HG02870 (cell line): ENCODE data around the gene MEG3.

ENCODE experiments used
- ATAC-seq: cut with Tn5 transposase; IDR thresholded peaks from one replicate; pipeline ENCODE4 v1.9.1; 2021; ENCODE audit warnings: mild to moderate bottlenecking, moderate library complexity; ENCODE audit not compliant: unreplicated experiment

Gene MEG3

GRCh38 chr14:100879194-100879593 is 53.3 kb downstream of the MEG3 start:
- no peak for ATAC-seq

- no peak for ATAC-seq
Observed at GRCh38 chr14:100879782-100880181, 53.9 kb downstream of the MEG3 start.

- ATAC-seq, result no peak
Observed at GRCh38 chr14:100880271-100881101, 54.6 kb downstream of the MEG3 start.

DNA sequence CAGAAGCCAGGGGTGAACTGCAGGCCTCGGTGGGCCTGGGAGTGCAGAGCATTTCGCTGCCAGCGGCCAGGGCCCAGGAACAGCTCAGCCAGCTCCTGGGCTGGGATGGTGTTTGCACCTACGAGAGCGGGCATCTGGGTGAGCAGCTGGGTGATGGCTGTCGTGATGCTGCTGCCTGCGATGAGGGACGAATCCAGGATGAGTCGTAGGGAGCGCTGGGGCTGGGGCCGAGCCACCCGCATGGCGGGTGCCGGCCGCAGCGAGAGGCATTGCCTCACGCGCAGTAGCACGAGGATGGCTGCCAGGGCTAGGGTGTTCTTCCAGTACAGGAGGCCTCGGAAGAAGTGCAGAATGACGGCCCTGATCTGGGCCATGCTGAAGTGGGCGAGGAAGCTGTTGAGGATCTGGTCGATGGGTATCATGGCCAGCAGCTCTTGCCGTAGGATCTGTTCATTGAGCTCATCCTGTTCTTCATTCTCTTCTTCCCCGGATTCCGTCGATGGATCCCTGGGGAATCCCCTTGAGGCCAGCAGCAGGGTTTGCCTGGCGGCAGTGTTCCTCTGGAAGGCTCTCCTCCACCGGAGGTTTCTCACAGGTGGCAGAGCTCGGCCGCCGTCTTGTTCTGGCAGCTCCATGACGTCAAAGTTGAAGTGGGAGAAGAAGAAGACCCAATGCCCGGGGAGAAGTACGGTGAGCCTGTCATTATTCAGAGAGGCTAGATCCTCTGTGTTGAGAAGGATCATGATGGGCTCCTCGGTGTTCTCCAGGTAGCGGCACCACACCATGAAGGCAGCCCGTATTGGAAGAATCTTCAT is 55.5 kb downstream of the MEG3 start:
- ATAC-seq, result no peak

GRCh38 chr14:100882026-100882967 is 56.4 kb downstream of the MEG3 start:
- ATAC-seq, result no peak

GRCh38 chr14:100882991-100883788 is 57.3 kb downstream of the MEG3 start:
- no peak for ATAC-seq

DNA sequence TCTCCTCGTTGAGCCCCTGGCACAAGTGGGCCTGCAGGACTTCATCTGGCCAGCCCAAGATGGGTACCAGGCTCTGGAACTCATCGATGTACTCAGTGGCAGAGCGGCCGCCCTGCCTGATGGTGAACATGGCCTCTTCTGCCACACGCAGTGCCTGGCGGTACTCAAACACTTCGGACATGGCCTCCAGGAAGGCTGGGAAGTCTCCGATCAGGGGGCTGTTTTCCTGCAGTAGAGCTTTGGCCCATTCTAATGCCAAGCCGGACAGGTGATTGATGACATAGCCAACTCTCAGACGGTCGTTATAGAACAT is 57.8 kb downstream of the MEG3 start:
- ATAC-seq, result no peak

GRCh38 chr14:100884456-100884855 is 58.5 kb downstream of the MEG3 start:
- ATAC-seq, result no peak

DNA sequence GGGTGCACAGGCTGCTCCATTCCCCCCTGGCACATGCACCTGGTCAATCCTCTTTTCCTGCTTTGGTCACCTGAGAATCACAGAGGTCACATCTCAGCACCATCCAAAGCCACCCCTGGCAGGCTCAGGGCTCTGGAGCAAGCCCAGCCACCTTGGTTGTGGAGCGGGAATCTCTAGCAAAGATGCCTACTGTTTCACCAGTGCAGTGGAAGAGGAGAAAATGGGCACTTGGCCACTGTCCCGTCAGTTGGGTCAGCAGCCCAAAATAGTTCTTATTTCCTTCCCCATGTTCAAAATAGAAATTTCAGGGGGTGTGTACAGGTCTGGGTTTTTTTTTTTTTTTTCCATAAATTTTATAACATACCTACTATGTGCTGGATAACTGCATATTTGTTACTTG is 59.3 kb downstream of the MEG3 start:
- no peak for ATAC-seq

DNA sequence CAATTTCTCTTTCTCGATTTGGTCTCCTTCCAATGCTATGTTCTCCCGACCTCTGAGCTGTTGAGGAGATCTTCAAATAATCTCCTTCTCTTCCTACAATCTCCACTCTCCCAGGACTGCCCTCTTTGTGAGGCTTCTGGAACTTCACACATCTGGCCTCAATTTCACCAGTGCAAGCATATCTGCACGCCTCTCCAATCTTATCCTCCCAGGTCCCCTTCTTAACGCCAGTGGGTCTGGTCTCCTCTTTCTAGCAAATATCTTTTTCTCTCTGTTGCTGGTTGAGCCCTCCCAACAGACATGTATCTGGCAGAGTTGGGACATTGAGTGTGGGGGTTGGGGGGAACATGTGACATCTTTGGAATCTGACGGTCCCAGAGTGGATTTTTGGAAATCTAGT is 59.7 kb downstream of the MEG3 start:
- no peak for ATAC-seq

DNA sequence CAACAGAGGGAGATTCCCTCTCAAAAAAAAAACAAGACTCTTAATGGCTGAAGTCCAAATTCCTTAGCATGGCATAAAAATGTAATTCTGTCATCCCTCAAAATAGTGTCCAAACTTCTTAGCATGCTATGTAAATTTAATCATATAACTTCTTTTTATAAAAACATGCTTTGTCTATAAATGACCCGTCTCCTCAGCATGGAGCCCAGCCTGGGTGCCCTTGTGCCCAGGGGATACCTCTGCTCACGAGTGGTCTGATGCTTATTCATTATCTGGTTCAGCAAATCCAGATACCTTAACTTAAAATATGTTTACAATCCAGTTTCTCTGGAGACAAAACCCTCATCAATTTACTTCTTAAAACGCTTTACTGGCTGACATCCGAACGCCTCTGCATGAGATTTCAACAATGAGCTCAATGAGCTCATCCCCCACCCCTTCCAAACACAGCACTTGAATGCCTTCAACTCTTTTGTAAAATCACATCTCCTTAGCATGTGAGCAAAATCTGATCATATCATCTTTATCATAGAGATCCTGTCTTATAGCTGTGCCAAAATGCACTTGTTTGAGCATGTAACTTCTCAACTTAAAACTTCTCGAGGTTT is 61.9 kb downstream of the MEG3 start:
- ATAC-seq, result no peak

GRCh38 chr14:100888789-100889315 is 62.9 kb downstream of the MEG3 start:
- ATAC-seq, result no peak

- ATAC-seq, result no peak
Observed at GRCh38 chr14:100889641-100890040, 63.7 kb downstream of the MEG3 start.

- ATAC-seq, result no peak
Observed at GRCh38 chr14:100890061-100890850, 64.3 kb downstream of the MEG3 start.

DNA sequence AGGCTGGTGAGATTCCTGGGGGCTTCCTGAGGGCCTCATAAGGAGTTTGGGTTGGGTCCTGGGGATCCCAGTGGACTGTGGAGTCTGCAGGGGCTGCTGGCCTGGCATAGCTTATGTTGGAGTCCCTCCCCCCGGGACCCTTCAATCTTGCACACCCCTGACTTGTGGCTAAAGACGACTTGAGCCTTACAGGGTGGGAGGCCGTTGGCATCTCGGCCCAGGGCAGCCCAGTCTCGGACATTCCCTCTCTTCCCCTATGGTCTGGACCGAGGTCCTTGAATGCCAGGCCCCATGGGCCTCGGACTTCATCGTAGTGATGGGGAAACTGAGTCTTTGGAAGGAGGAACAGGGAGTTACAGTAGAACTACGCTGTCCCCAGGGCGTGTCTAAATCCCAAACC is 65.1 kb downstream of the MEG3 start:
- ATAC-seq, result no peak

DNA sequence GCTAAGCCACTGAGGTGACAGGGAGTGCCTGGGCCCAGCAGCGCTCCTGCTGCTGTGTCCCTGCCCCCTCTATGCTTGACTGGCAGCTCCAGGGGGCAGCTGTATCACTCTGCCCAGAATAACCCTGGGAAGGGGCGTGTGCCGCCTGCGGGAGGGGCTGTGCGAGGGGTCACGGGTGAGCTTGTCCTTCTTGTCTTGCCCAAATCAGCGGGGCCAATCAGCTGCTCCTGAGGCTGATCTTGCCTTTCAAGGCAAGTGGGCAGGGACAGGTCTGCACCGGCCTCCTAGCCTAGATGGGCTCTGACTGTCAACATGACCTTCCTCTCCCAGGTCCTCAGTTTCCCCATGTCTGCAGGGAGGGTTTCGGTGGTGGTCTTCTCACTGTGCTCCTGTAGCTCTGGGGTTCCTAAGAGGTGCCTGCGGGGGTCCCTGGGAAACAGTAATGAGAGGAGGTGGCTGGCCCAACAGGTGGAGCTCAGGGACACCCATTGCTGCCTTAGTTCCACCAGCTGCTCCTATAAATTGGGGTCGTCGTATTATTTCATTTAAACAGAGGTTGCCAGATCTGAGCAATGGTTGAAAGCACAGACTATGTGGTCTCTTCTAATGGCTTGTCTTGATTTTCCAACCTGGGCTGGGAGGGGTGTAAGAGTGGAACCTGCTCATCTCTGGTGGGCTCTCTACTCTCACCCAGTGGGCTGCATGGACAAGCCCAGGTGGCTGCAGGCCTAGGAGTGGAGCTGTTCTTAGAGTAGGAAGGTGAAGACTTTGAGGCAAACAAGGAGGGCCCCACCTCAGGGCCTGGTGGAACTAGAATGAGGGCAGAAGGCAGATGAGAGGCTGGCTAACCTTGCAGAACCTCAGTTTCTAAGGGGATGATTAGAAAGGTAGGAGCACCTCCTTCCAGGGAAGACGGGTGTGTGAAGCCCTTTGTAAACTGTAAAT is 65.9 kb downstream of the MEG3 start:
- no peak for ATAC-seq

- ATAC-seq, result no peak
Observed at GRCh38 chr14:100892496-100893227, 66.7 kb downstream of the MEG3 start.
